GM12875 (cell line): Measurements from ENCODE around the gene PLPPR2.
"Not testable (repeated sequence)": the region's sequence is repeated elsewhere in the genome, so short reads cannot be mapped to it uniquely, and the experiment has no call there.

Experiments used
- H3K4me3 ChIP-seq: one replicate; pipeline ENCODE4 v1.5.1; 2011; ENCODE audit warnings: low read depth, low read length, control low read depth
- CTCF ChIP-seq: IDR thresholded peaks from 2 replicates; pipeline ENCODE4 v1.5.1; 2011; ENCODE audit warnings: low read depth, mild to moderate bottlenecking, control low read depth, inconsistent platforms, low read length, moderate library complexity, borderline replicate concordance; ENCODE audit not compliant: insufficient read depth

Gene PLPPR2

DNA sequence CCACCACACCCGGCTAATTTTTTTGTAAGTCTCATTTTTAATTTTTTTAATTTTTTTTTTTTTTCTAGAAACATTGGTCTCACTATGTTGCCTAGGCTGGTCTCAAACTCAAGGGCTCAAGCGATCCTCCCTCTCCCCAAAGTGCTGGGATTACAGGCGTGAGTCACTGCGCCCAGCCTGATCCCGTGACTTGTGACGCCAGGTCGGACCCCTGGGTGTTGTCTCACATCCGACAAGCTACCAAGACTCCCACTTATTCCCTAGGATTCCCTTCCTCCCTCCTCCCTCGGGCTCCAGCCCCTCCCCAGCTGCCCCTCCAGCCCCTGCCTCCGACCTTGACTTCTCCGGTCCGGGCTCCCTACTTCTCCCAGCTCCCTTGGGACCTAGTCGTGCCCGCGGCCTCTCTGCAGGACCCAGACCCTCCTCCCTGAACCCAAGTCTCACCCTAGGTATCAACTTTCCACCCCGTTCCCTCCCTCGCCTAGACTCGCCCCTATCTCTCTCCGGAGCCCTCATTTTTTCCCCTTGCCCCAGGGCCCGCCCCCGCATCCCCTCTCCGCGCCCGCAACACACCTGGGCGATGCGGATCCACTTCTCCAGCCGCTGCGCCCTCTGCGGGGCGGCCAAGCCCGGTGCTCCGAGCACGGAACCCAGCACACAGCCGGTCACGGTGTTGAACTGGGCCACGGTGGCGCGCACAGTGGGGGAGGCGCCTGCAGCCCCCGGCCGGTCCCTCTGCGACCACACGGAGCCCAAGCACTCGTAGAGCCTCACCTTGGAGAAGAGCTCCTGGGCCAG is 50.8 kb downstream of the PLPPR2 start:
- H3K4me3 ChIP-seq: no peak overlapping the region

DNA sequence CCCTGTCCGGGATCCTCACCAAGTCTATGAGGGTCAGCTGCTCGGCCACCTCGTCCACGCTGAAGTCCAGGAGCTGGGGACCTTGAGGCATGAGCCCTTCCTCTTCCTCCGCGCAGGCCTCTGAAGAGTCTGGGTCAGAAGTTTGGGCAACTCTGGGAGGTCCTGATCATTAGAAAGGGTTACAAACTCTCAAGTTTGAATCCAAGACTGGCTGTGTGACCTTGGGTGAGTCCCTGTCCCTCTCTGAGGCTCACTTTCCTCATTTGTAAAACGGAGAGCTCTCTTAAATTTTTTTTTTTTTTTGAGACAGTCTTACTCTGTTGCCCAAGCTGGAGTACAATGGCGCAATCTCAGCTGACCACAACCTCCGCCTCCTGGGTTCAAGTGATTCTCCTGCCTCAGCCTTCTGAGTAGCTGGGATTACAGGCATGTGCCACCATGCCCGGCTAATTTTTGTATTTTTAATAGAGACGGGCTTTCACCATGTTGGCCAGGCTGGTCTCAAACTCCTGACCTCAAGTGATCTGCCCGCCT is 51.5 kb downstream of the PLPPR2 start:
- H3K4me3 ChIP-seq: not testable (repeated sequence)

More for the DNA sequence above, 50.8 kb downstream of the PLPPR2 start:
- TF ChIP-seq CTCF: peak; percentile 45; the same call in 1 of the 2 replicates

- no peak for TF ChIP-seq CTCF
- H3K4me3 ChIP-seq: no peak overlapping the region
These were observed 53.4 kb downstream of the PLPPR2 start for GRCh38 chr19:11408591-11408990.

DNA sequence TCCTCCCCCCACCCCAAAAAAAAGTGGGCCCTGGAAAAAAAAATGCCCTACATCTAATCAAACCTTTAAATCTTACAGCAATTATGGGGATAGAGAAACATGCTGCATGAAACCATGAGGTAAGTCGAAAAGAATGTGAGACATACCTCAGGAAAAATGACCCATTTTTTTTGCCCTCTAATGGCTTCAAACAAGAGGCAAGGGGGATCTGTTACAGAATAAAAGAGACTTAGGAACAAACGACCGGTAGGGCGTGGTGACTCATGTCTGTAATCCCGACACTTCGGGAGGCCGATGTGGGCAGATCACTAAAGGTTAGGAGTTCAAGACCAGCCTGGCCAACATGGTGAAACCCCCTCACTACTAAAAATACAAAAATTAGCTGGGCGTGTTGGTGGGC is 55.5 kb downstream of the PLPPR2 start:
- TF ChIP-seq CTCF: no peak
- no peak overlapping the region for H3K4me3 ChIP-seq

GRCh38 chr19:11414544-11414943 is 59.3 kb downstream of the PLPPR2 start:
- no peak for TF ChIP-seq CTCF

More at GRCh38 chr19:11414544-11414943, 59.3 kb downstream of the PLPPR2 start:
- H3K4me3 ChIP-seq: no peak overlapping the region
